Loucy (cell line): ENCODE measurements around the gene SLC9A5.

Experiments
- H2AFZ ChIP-seq: fragments of 200-600 bp; sonication (generic); 2 replicates; pipeline ENCODE4 v1.6.0; 2016; ENCODE audit warnings: antibody characterized with exemption, mild to moderate bottlenecking, low read length, moderate library complexity
- H3F3A ChIP-seq: fragments of 200-600 bp; 2 replicates; pipeline ENCODE4 v1.6.0; 2016; ENCODE audit warnings: antibody characterized with exemption, low read depth, mild to moderate bottlenecking
- H3K27me3 ChIP-seq: fragments of 200-600 bp; sonication (generic); 2 replicates; pipeline ENCODE4 v1.6.1; 2014; ENCODE audit warnings: low read length, mild to moderate bottlenecking; ENCODE audit not compliant: insufficient read depth, poor library complexity, severe bottlenecking
- H3K36me3 ChIP-seq: fragments of 200-600 bp; sonication (generic); 2 replicates; pipeline ENCODE4 v1.6.1; 2016; ENCODE audit warnings: low read length; ENCODE audit not compliant: insufficient read depth
- H3K4me1 ChIP-seq: fragments of 200-600 bp; sonication (generic); 2 replicates; pipeline ENCODE4 v1.5.1; 2014; ENCODE audit warnings: low read length, mild to moderate bottlenecking; ENCODE audit not compliant: insufficient read depth, poor library complexity, severe bottlenecking
- H3K4me2 ChIP-seq: fragments of 200-600 bp; sonication (generic); 2 replicates; pipeline ENCODE4 v1.6.0; 2014; ENCODE audit warnings: antibody characterized with exemption, low read length, low read depth, mild to moderate bottlenecking; ENCODE audit not compliant: poor library complexity, severe bottlenecking
- H3K4me3 ChIP-seq: fragments of 200-600 bp; sonication (generic); 2 replicates; pipeline ENCODE4 v1.5.1; 2014; ENCODE audit warnings: low read length, mild to moderate bottlenecking, mixed read lengths; ENCODE audit not compliant: poor library complexity, severe bottlenecking
- H3K79me2 ChIP-seq: fragments of 200-600 bp; sonication (generic); 2 replicates; pipeline ENCODE4 v1.6.1; 2014; ENCODE audit warnings: low read length; ENCODE audit not compliant: insufficient read depth
- H3K9ac ChIP-seq: fragments of 200-600 bp; sonication (generic); 2 replicates; pipeline ENCODE4 v1.6.0; 2014; ENCODE audit warnings: mild to moderate bottlenecking, low read depth, low read length, moderate library complexity; ENCODE audit not compliant: poor library complexity, severe bottlenecking
- H3K9me2 ChIP-seq: fragments of 200-600 bp; sonication (generic); replicated peaks from 2 replicates; pipeline ENCODE4 v1.6.1; 2016; ENCODE audit warnings: low read depth, low read length, mixed read lengths
- H3K9me3 ChIP-seq: fragments of 200-600 bp; sonication (generic); 2 replicates; pipeline ENCODE4 v1.6.1; 2014; ENCODE audit warnings: mild to moderate bottlenecking, antibody characterized with exemption, low read length, low read depth; ENCODE audit not compliant: insufficient read depth
- H4K20me1 ChIP-seq: fragments of 200-600 bp; sonication (generic); 2 replicates; pipeline ENCODE4 v1.6.0; 2014; ENCODE audit warnings: antibody characterized with exemption, low read length, mild to moderate bottlenecking; ENCODE audit not compliant: insufficient read depth, poor library complexity, severe bottlenecking
- CTCF ChIP-seq: fragments of 200-600 bp; sonication (generic); conservative IDR thresholded peaks from 2 replicates; pipeline ENCODE4 v1.5.1; 2014; ENCODE audit warnings: mild to moderate bottlenecking, antibody characterized with exemption, low read length
- EZH2phosphoT487 ChIP-seq: fragments of 200-600 bp; IDR thresholded peaks from 2 replicates; pipeline ENCODE4 v1.6.1; 2018; ENCODE audit warnings: antibody characterized with exemption, mild to moderate bottlenecking, moderate library complexity, borderline replicate concordance

The SLC9A5 gene

GRCh38 chr16:67283826-67284555, 35.2 kb downstream of the SLC9A5 start:
- no peaks in the 10 kb centered on the region for H3K27me3 ChIP-seq
- no peaks in the 10 kb centered on the region for H3K9me2 ChIP-seq
- H3K9me3 ChIP-seq = no peaks in the 10 kb centered on the region
- no peak overlapping the region for H3K4me2 ChIP-seq
- H3K36me3 ChIP-seq = peaks cover 18% of the 10 kb centered on the region; the same call in 1 of the 2 replicates
- TF ChIP-seq EZH2phosphoT487 (no peak), CTCF (no peak)
- H3K79me2 ChIP-seq = peaks cover 22% of the 10 kb centered on the region
- H3F3A ChIP-seq = no peaks in the 10 kb centered on the region
- no peak overlapping the region for H3K9ac ChIP-seq
- no peak overlapping the region for H2AFZ ChIP-seq
- H4K20me1 ChIP-seq = no peaks in the 10 kb centered on the region
- no peak overlapping the region for H3K4me3 ChIP-seq
- peaks cover 18% of the 10 kb centered on the region for H3K4me1 ChIP-seq

- Histone ChIP-seq H3K9me2 (no peaks in the 10 kb centered on the region), H2AFZ (no peak overlapping the region), H3K36me3 (peaks cover 18% of the 10 kb centered on the region; the same call in 1 of the 2 replicates), H3K4me2 (no peak overlapping the region), H4K20me1 (no peaks in the 10 kb centered on the region), H3K9ac (no peak overlapping the region), H3K79me2 (peaks cover 15% of the 10 kb centered on the region), H3K4me1 (peaks cover 20% of the 10 kb centered on the region), H3K27me3 (no peaks in the 10 kb centered on the region), H3F3A (no peaks in the 10 kb centered on the region), H3K4me3 (no peak overlapping the region), H3K9me3 (no peaks in the 10 kb centered on the region)
- TF ChIP-seq CTCF = no peak; the same call in 1 of the 2 replicates
- TF ChIP-seq EZH2phosphoT487 = no peak
Observed at GRCh38 chr16:67284699-67285646, 36.2 kb downstream of the SLC9A5 start.

- no peaks in the 10 kb centered on the region for H3K9me3 ChIP-seq
- H3K4me1 ChIP-seq = peaks cover 22% of the 10 kb centered on the region
- peaks cover under 1% of the 10 kb centered on the region; the same call in 1 of the 2 replicates for H3K79me2 ChIP-seq
- no peaks in the 10 kb centered on the region for H4K20me1 ChIP-seq
- TF ChIP-seq CTCF (no peak), EZH2phosphoT487 (no peak)
- no peak overlapping the region for H3K4me2 ChIP-seq
- no peaks in the 10 kb centered on the region for H3K27me3 ChIP-seq
- peaks cover 18% of the 10 kb centered on the region; the same call in 1 of the 2 replicates for H3K36me3 ChIP-seq
- no peak overlapping the region for H2AFZ ChIP-seq
- no peaks in the 10 kb centered on the region for H3K9me2 ChIP-seq
- no peaks in the 10 kb centered on the region for H3F3A ChIP-seq
- H3K9ac ChIP-seq = no peak overlapping the region
- no peak overlapping the region for H3K4me3 ChIP-seq
Observed at GRCh38 chr16:67286441-67287235, 37.9 kb downstream of the SLC9A5 start.
